OCI-M2 (cell line): ENCODE results near the gene TMEM40.

Experiments
- DNase-seq: peaks from one replicate; lab custom pipeline; 2025; ENCODE audit not compliant: unreplicated experiment; lab: John Stamatoyannopoulos, UW

Gene TMEM40

GRCh38 chr3:12686096-12686495 lies 73.0 kb downstream of the TMEM40 start:
- no peak for DNase-seq
